ENCODE data around the gene AGAP1.

Gene AGAP1

DNA sequence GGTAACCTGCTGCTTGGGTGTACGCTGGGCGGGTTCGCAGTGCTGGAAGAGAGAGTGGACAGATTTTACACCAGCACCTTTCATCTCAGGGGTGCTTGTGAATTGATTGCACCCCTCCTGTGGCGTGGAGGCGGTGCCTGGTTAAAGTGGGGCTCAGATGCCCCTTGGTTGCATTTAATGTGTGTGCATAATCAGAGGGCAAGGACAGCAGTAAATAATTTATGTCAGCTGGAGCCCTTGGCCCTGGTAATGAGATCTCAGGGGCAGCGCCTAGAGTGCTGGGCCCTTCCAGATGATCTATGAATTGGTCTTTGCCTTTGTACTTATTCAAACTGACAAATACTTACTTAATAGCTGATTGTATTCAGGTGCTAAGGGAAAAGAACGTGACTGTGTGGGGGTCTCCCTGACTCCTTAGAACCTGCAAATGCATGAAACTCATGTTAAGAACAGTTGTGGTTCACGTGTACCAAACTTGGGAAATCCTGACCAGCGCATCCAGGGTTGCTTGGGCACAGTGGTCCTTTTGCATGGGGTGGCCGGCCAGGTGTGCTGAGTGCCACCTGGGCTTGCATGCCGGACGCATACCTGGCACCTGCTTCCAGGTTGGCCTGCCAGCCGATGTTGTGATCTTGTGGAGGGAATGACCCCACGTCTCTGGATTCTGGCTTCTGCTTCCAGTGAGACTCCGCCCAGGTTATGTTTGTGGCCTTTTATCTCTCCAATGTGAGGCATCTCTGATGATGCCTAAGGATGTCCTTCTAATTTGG is 118.5 kb downstream of the AGAP1 start:
- no peak for DNase-seq

DNA sequence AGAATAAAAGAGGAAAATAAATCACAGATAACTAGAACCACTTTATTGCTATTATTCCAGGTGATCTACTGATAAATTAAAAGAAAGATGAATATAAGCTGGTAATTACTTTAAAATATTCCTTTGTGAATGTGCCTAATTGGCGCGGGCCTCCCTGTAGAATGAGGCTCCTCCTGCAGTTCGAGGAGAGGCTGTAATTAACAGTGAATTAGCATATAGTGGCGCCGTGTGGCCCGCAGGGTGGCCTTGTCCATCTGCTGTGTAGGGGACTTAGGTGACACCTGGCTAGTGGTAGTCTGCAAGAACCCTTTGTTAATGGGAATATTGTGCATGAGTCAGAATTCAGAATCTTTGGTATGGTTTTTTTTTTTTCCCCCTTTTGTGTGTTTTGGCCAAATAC is 119.8 kb downstream of the AGAP1 start:
- DNase-seq = no peak

DNA sequence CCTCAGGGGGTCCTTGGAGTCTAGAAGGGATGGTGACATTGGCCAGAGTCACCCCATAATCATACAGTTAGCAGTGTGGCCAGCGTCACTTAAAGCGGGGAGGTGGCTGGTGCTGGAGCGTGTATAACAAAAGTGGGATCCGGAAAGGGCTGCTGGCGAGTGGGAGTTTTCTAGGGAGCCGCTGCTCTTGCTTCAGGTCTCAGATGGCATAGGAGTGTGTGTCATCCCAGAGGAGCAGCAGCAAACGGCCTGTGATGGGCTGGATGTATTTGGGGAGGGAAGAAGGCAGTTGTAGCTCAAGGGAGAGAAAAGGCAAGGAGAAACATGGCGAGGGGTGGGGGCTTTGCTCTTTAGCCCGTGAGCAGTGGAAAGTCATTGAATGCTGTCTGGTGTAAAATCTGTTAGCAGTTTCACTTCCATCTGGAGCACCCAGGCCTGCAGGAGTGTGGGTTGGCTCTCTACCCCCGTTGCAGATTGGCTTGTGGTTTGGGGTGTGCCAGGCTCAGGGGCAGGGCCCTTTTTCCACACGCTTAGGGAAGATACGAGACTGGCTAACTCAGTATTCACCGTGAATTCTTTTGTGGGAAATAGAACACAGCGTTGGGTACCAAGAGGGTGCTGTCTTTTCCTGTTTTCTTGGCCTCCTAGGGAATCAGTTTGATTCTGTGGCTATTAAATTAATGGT is 120.5 kb downstream of the AGAP1 start:
- DNase-seq = no peak

DNA sequence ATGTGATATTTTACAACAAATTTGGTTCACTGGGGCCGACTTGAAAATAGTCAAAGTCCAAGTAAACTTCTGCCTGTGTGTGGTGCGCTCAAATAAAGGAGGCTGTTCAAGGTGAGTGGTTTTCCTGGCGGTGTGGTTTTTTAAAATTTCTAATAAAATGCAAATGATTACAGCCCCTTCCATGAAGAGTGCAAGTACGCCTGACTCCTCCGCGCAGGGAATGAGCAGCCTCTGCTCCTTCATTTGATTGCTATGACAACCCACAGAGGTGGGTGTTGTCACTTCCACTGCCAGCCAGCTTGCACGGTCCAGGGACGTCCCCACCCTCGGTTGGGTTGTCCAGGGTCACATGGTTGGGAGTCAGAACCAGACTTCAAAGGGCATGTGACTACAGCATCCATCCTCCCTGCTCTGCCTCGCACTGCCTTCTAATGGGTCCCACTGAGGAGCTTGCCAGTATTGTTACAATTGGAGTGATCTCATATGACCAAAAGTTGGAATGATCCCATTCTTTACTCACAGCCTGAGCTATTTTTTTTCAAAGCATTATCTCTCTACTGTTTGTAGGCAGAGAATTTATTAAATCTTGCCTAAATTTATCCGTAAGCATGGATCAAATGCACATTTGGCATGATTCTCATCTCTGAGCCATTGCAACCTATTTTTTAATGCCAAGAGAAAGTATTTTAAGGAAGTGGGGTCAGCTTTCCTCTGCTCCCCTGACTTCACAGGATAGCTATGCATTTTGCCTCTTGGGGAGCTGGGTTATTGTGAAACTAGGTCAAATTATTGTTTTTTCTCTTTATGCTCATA is 121.3 kb downstream of the AGAP1 start:
- DNase-seq = no peak

DNA sequence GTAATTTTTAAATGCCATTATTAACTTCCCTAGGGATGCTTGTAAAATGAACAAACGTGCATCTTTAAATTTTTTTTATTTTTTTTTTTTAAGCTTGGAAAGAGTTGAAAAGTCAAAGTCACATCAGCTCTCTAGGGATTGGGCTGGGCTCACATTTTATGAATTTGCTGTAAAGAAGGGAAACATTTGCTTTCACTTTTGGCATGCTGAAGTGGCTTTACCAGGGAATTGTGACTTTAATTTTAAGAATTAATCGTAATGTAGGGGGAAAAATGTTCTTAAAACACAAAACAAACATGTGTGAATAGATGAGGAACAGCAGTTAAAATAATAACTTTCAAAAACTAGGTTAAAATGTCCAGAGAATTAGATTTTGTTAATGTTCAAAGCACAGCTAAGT is 123.0 kb downstream of the AGAP1 start:
- DNase-seq = no peak

DNA sequence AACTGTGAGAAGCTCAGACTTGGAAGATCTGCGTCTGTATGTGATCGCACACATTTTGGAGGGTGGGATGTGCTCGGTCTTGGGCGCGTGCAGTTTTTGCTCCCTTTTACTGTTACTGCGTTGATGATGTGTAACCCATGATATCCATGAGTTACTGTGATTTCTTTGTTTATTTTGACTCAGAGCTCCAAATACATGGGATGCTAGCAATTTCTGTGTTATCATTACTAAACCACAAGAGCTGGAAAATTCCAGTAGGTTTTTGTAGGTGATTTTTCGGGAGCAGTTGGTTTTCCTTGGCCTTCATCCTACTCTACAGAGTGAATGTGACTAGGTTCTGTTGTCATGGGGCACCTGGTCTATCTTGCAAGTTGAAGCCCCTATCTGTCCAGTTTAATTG is 124.2 kb downstream of the AGAP1 start:
- no peak for DNase-seq

DNA sequence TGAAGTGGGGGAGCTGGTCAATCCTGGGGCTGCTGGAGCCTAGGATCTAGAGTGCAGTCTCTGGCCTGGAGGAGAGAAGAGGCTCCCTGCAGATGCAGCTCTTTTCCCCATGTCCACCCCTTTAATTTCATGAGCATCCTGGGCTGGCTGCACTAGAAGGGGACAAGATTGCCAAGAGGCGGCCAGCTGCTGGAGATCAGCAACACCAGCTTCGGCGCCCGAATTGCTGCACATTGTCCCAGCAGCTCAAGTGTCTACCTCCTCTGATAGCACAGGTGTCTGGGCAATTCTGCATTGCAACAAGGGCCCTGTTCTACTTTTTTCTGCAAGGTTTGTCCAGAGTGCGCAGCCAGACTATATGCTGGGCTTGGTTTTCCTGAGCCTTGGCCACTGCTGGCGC is 125.7 kb downstream of the AGAP1 start:
- DNase-seq = no peak

DNA sequence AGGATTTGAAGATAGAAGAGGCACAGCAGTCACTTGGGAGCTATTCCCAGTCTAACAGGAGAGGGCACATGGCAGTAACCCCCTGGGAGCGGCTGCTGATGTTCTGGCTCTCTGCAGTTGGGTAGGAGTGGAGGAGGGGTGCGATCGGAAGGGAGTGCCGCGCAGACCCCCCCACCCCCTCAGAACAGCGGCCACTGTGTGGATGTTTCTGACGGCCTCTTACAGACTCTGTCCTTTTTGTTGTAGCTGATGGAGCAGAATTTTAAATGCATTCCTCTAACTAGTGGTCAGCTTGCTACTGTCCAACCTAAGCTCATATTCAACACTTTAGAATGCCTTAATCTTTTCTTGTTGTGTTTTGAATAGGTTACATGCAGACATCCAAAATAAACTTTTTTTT is 127.9 kb downstream of the AGAP1 start:
- no peak for DNase-seq

DNA sequence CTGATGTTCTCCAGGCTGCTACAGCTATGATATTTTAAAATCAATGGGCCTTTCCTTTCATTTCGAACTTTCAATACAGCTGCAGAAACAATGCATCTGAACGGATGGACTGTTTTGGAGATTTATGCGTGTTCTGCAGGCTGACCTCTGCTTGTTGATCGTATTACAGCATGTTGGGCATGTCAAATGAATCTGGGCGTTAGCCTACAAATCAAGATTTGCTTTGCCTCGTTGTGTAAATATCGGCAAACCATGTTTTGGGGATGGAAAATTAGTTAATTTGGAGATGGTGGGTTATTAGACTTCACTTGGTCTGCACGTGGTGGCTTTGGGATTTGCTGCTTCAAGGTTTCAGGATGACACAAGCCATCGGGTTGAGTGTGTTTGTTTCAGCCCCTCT is 129.3 kb downstream of the AGAP1 start:
- DNase-seq = no peak

DNA sequence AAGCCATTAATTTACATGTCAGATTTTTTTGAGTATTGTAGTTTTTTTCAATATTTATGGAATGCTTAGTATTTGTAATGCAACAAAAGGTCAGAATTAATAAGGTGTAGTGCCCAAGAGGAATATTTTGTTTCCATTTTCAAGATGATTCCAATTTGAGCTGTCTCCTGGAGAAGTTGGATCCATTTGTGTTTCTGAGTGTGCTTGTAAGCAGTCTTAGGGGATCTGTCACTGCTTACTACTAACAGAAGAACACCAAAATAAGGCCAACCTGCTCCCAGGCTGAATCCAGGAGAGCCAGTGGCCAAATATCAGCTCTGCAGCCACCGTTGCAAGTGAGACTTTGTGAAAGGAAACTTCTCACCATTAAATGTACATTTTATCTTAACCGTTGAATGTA is 129.9 kb downstream of the AGAP1 start:
- DNase-seq = no peak

DNA sequence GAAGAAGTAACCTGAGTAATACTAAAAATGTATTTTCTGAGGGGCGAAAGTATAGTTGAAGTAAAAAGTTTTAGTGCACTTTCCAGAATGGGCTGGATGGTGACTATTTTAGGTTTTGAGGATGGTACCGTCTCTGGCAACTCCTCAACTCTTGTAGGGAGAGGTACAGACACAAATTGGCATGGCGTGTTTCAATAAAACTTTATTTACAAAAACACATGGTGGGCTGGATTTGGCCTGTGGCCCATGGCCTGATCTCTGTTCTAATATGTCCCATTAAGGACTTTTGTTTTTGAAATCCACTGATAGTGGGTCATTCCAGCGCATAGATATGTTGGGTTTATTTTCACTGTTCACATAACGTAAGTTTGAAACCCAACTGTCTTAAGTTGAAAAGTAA is 132.8 kb downstream of the AGAP1 start:
- DNase-seq = no peak

DNA sequence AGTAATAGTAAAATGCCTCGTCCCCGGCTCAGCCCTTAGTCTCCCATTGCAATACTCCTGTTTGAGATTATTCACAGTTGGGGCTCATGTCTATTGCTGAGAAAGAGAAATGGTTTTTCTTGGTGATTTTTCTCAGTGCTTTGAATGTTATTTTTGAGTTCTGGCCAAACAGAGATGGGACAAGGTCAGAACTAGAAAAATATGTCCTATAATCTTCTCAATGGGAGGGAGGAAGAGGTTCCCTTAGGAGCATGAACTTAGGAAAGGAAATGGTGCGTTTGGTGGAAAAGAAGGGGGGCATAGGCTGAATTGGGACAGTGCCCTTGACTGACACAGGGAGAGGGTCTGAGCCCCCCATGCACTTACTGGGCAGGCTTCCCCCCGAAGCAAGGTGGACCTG is 133.8 kb downstream of the AGAP1 start:
- DNase-seq = no peak

DNA sequence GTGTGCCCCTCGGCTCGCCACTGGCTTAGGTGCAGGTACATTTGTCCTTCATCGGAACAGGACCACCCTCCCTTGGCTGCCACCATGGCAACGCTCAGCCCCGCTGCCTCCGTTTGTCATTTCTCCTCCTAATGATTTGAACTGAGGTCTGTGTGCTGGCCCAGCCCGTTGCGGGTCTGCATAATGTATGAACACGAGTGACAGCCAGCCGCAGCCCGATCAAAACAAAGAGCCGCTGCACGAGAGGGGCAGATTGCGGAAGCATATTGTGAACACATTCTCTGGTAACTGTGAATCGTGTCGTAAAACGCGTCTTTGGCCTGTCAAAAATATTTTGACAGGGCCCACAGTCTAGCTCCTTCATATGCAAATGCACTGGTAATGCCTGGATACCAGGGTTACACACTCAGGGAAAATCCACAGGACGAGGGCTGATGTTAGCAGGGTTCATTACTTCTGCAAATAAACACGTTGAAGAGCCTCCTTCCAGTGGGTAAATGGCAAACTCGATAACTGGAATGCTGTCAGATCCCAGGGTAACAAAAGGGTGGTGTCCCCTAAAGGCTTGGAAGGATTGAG is 137.0 kb downstream of the AGAP1 start:
- no peak for DNase-seq

DNA sequence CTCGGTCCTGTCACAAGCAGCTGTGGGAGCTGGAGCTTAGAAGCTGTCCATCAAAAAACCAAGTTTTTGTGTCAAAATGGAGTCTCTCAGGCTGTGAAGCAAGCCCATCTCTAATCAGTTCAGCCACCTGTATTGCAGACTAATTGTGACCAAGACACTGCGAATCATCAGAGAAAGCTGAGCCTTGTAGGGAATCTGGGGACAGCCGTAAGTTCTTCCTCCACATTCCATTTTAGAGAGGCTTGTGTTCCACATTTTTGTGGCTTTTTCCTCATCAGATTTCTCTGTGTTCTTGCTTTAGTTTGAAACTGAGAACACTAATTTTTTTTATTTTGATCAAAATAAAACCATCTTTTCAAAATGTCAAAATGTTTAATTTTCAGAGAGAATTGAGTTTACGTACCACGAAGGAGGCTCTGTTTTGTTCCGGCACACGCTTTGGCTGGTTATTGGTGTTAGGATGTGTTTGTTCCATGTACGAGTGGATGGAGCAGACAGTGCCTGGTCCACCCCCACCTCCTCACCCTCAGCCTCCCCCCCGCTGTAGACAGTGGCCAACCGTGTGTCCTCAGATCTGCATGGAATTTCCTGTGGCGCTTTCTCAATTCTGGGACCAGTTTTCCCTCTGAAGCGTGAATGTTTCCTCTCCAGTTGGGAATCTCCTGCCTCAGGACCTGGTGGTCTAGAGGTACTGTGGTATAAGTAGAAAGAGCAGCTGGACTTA is 140.8 kb downstream of the AGAP1 start:
- DNase-seq = no peak

DNA sequence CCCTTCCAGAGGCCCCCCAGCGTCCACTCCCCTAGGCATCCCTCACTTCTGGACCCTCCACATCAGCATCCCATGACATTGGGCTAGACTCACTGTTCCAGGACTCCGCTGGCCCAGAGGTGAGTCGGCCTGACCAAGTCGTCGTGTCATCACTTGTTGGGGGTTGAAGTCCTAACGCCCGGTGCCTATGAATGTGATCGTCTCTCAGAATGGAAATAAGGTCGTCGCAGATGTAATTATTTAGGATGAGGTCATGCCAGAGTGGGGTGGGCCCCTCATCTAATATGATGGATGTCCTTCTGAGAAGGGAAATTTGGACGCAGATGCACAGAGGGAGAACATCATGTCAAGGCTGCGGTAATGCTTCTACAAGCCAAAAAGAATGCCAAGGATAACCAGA is 142.7 kb downstream of the AGAP1 start:
- DNase-seq = no peak

DNA sequence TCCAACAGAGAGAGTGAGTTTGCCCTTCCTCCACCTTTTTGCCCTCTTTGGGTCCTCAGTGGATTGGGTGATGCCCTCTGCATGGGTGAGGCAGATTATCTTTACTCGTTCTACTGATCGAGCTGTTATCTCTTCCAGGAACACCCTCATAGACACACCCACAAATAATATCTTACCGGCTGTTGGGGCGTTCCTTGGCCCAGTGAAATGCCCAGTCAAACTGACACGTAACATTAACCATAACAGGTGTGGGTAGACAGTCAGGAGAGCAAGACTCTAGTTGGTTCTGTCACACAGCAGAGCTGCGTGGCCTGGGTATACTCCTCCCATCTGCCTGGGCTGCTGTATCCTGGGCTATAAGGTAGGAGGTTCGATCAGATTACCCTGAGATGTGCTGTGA is 144.1 kb downstream of the AGAP1 start:
- no peak for DNase-seq

DNA sequence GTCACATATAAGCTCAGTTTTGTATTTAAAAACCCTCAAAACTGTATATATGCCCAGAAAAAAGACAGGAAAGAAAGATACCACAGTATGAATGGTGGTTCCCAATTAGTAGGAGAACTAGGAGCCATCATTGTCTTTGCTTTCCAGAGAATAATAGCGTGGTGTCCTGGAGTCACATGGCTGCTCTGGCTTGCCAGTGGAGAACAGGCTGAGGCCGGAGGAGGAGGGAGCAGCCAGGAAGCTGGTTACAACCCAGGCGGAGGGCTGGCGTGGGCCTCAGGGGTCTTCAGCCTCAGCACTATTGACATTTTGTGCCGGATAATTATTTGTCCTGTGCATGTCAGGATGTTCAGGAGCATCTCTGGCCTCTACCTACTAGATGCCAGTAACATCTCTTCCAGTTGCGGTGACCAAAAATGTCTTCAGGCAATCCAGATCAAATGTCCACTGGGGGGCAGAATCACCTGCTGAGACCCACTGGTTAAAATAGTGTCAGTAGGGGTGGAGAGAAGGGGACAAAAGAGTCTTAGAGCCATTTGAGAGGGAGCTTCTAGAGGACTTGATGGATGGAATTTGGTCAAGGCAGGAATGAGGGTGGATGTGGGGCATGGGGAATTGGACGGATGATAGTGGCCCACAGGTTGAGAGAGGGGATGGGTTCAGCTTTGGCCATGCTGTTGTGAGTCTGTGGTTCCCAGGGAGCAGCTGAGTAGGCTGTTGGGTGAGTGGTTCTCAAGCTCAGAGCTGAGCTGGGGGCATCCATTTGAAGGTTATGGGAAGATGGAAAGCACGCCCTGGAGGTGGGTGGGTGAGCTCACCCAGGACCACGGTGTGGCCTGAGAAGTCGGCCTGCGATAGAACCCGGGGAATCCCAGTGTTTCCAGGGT is 144.9 kb downstream of the AGAP1 start:
- DNase-seq = no peak

DNA sequence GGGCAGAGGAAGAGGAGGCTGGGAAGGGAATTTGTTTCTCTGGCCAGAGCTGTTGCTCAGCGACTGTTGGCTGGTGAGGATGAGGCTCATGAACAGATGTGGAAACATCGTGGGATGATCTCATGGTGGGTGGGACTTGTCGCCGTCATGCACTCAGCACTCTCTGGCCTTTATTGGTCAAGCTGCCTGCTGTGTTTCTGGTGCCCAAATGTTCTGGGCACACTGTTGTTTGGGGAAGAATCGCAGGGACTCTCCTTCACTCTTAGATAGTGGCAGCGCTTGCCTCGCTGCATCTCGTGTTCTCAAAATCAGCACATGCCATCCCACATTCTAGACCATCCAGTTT is 145.6 kb downstream of the AGAP1 start:
- no peak for DNase-seq

DNA sequence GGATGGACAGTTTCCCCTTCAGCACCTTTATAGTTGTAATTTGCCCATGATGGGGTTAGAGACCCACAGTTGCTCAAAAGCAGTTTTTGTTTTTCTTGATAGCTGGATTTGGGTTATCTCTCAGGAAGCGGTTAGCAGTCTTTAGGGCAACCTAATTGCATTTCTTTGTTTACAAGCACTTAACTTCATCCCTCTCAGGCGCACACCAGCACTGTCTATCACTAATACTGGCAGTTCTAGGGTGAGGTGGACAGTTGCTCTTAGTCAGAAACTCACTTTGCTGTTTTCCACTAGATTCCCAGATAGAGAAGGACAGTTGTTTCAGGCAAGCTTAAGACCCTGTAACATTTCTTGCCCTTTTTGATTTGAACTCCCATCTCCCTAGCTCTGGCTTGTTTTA is 146.0 kb downstream of the AGAP1 start:
- no peak for DNase-seq

DNA sequence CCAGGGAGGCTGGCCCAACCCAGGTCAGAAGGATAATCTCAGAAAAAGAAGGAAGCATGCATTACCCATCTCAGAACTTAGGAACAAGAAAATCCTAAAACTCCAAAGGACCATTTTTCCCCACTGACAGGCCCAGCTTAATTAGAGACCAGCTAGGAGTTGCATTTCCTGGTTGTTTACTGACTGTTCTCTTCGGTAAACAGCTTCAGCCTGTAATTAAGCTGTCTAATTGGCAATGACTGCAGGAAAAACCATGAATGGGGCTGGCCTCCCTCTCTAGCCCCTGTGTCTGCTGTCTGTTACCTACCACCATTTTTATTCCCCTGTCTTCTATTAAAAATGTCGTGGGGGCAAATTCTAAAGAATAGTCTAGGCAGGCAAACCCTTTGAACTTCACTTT is 146.5 kb downstream of the AGAP1 start:
- DNase-seq = no peak

DNA sequence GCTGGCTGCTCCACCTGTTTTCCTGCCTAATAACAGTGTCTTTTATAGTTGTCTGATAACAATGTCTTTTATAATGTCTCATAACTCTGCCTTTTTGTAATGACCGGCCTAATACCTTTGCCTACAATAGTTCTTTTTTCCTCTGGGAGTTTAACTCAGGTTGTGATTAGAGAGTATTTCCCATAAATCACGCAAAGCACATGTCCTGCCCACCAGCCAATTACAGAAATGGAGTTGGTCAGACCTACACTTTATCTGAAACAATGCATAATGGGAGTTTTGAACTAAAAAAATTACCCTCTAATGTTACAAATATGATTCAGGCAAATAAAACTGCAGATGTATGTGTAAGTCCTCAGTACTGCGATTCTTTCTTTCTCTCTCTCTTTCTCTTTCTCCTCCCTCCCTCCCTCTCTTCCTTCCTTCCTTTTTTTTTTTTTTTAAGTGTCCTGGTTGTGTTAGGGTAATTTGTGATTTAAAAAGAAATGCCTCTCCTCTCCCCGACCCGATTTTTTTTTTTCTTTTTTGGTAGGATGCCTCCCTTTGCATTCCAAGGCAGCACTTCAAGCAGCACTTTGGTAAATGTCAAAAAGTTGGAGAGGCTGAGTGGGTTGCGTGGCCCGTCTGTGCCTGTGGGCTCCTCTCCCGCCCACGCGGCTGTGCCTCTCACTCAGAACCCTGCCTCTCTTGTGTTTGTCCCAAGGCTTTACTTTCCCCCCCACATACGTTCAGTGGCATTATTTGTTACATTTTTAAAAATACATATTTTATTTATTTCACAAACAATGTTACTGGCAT is 147.3 kb downstream of the AGAP1 start:
- DNase-seq = no peak

Measured in CD4-positive, alpha-beta T cell treated with Interleukin-4 for 4 hours (primary cell).